Measurements from ENCODE around the gene SERTM1.

GRCh38 chr13:36639610-36640009 lies 34.2 kb upstream of the SERTM1 start:
- TF ChIP-seq CTCF (IDR thresholded peaks at IDR 0.05) (no peak), POLR2A (IDR thresholded peaks at IDR 0.05) (no peak), EP300 (IDR thresholded peaks at IDR 0.05) (no peak), POLR2AphosphoS5 (IDR thresholded peaks at IDR 0.05) (no peak)

All from gastroesophageal sphincter (tissue), 3 donors.